GM19438 (cell line): ENCODE measurements around the gene PRLH.
A peak's percentile ranks its signal among the peaks of the same experiment; 100 is the strongest.

ENCODE experiments used
- ATAC-seq: cut with Tn5 transposase; IDR thresholded peaks from one replicate; pipeline ENCODE4 v1.9.1; 2021; ENCODE audit warnings: low read depth; ENCODE audit not compliant: unreplicated experiment

The PRLH gene

GRCh38 chr2:237538901-237539300, 27.5 kb upstream of the PRLH start:
- ATAC-seq, result no peak

- ATAC-seq, result no peak
Observed at GRCh38 chr2:237539681-237540080, 26.7 kb upstream of the PRLH start.

GRCh38 chr2:237540223-237540775, 26.1 kb upstream of the PRLH start:
- no peak for ATAC-seq

GRCh38 chr2:237540823-237541222, 25.6 kb upstream of the PRLH start:
- peak; percentile 79 for ATAC-seq

- ATAC-seq, result no peak
Observed at GRCh38 chr2:237541243-237541642, 25.1 kb upstream of the PRLH start.

- no peak for ATAC-seq
Observed at GRCh38 chr2:237542001-237542704, 24.2 kb upstream of the PRLH start.

GRCh38 chr2:237546040-237546875, 20.1 kb upstream of the PRLH start:
- ATAC-seq, result no peak

GRCh38 chr2:237546876-237547395, 19.4 kb upstream of the PRLH start:
- no peak for ATAC-seq

GRCh38 chr2:237547841-237548416, 18.4 kb upstream of the PRLH start:
- ATAC-seq, result no peak

- ATAC-seq, result no peak
Observed at GRCh38 chr2:237549216-237549615, 17.2 kb upstream of the PRLH start.

GRCh38 chr2:237549643-237550415, 16.5 kb upstream of the PRLH start:
- no peak for ATAC-seq

- no peak for ATAC-seq
Observed at GRCh38 chr2:237551071-237551574, 15.3 kb upstream of the PRLH start.

GRCh38 chr2:237552908-237553307, 13.5 kb upstream of the PRLH start:
- no peak for ATAC-seq

GRCh38 chr2:237553948-237554347, 12.4 kb upstream of the PRLH start:
- no peak for ATAC-seq

GRCh38 chr2:237555560-237555959, 10.8 kb upstream of the PRLH start:
- ATAC-seq, result no peak

GRCh38 chr2:237556773-237557632, 9.4 kb upstream of the PRLH start:
- peak; percentile 90 for ATAC-seq

GRCh38 chr2:237557633-237558015, 8.8 kb upstream of the PRLH start:
- ATAC-seq, result peak; percentile 33

GRCh38 chr2:237558961-237559641, 7.3 kb upstream of the PRLH start:
- no peak for ATAC-seq

GRCh38 chr2:237561221-237561620, 5.2 kb upstream of the PRLH start:
- ATAC-seq, result no peak
